Stimulated activated CD4-positive, alpha-beta T cell treated with anti-CD3 and anti-CD28 coated beads, TNF-alpha, amount 100 ng/mL, for 4 hours (primary cell): ENCODE measurements around the gene NTM.

Experiments
- DNase-seq, 3 experiments: peaks; one replicate each; pipeline ENCODE4 v3.0.0-alpha.2; 2020; ENCODE audit warnings: low read depth in 3 of 3

NTM gene

GRCh38 chr11:132005887-132006286 lies 635.5 kb downstream of the NTM start:
- DNase-seq = no peak

- no peak for DNase-seq
Measured at GRCh38 chr11:132006884-132007580, 636.6 kb downstream of the NTM start.

GRCh38 chr11:132008226-132008625 lies 637.8 kb downstream of the NTM start:
- DNase-seq = no peak

GRCh38 chr11:132008872-132009271 lies 638.5 kb downstream of the NTM start:
- no peak for DNase-seq

- no peak for DNase-seq
Measured at GRCh38 chr11:132020001-132020400, 649.6 kb downstream of the NTM start.

- no peak for DNase-seq
Measured at GRCh38 chr11:132022285-132022684, 651.9 kb downstream of the NTM start.

- no peak for DNase-seq
Measured at GRCh38 chr11:132022733-132023478, 652.5 kb downstream of the NTM start.

GRCh38 chr11:132024587-132025295 lies 654.3 kb downstream of the NTM start:
- no peak for DNase-seq

- no peak for DNase-seq
Measured at GRCh38 chr11:132026746-132027145, 656.3 kb downstream of the NTM start.

GRCh38 chr11:132028380-132029240 lies 658.2 kb downstream of the NTM start:
- DNase-seq = no peak

GRCh38 chr11:132030896-132031295 lies 660.5 kb downstream of the NTM start:
- no peak for DNase-seq

- DNase-seq = no peak
Measured at GRCh38 chr11:132032555-132032954, 662.1 kb downstream of the NTM start.

GRCh38 chr11:132033051-132033450 lies 662.6 kb downstream of the NTM start:
- DNase-seq = no peak

GRCh38 chr11:132035228-132035627 lies 664.8 kb downstream of the NTM start:
- no peak for DNase-seq

- no peak for DNase-seq
Measured at GRCh38 chr11:132035766-132036165, 665.4 kb downstream of the NTM start.

- no peak for DNase-seq
Measured at GRCh38 chr11:132036220-132036619, 665.8 kb downstream of the NTM start.

GRCh38 chr11:132036746-132037466 lies 666.5 kb downstream of the NTM start:
- no peak for DNase-seq

- DNase-seq = no peak
Measured at GRCh38 chr11:132037467-132037862, 667.0 kb downstream of the NTM start.

GRCh38 chr11:132037956-132038355 lies 667.5 kb downstream of the NTM start:
- DNase-seq = no peak

- no peak for DNase-seq
Measured at GRCh38 chr11:132039521-132039920, 669.1 kb downstream of the NTM start.

- no peak for DNase-seq
Measured at GRCh38 chr11:132042296-132042695, 671.9 kb downstream of the NTM start.
